ENCODE measurements around the gene BIVM. TPM values are rescaled to one million over a fixed set of nuclear protein-coding genes. Genes with fewer than 3 reads are reported as not detected.

The BIVM gene
- total RNA-seq, 3 donors from 2014 or later = 15.2 to 29.6 (median 27.2) TPM

DNA sequence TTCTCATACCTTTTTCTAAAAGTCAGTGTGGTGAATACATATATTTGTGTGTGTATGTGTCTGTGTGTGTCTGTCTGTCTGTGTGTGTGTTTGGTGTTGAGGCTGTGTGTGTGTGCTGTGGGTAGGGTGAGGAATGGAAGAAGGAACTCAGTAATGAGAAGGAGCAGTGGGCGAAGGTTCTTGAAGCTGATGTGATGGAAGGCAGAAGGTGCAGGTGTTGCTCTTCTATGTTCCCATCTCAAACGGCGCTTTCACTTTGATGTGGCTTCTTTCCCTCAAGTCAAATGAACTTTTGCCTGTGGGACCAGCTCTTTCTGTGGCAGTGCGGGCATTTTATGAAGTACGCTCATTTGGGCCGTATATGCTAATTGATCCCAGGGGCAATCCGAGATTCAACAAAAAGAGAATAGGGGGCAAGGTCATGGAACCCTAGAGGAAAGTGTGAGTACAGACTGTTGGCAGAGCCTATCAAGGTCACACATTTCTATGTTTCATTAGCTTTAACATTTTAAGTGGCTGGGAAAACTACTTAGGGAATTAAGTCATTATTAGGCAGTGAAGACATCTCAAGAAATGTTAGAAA is 15.2 kb downstream of the BIVM start:
- Histone ChIP-seq H3K36me3 (no peaks in the 10 kb centered on the region), H3K27me3 (no peaks in the 10 kb centered on the region), H3K27ac (no peak overlapping the region), H3K4me3 (no peak overlapping the region), H3K4me1 (no peaks in the 10 kb centered on the region), H3K9me3 (peaks cover 5 to 10% of the 10 kb centered on the region in 2 donors)
- intact Hi-C loops (cut with DNase I; ENCODE audit: low total_unique reads) = no loop called here
- TF ChIP-seq POLR2A (IDR thresholded peaks at IDR 0.05) (no peak), CTCF (IDR thresholded peaks at IDR 0.05) (no peak), POLR2AphosphoS5 (IDR thresholded peaks at IDR 0.05) (no peak)
- DNase-seq (ENCODE audit: low spot score in 2 of 2) = no peak

DNA sequence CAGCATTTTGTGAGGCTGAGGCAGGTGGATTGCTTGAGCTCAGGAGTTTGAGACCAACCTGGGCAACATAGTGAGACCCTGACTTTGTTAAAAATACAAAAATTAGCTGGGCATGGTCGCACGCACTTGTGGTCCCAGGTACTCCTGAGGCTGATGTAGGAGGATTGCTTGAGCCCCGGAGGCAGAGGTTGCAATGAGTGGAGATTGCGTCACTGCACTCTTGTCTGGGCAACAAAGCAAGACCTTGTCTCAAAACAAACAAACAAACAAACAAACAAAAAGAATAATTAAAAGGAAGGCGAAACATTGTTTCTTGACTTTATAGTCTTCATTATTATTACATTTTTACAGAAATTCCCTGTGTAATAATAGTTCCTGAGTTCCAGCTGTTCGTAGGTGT is 15.9 kb downstream of the BIVM start:
- TF ChIP-seq POLR2AphosphoS5 (IDR thresholded peaks at IDR 0.05) (no peak), CTCF (IDR thresholded peaks at IDR 0.05) (no peak), POLR2A (IDR thresholded peaks at IDR 0.05) (no peak)
- Histone ChIP-seq H3K27me3 (no peaks in the 10 kb centered on the region), H3K4me1 (no peaks in the 10 kb centered on the region), H3K4me3 (no peak overlapping the region), H3K9me3 (peaks cover 5 to 10% of the 10 kb centered on the region in 2 donors), H3K27ac (no peak overlapping the region), H3K36me3 (no peaks in the 10 kb centered on the region)
- intact Hi-C loops (cut with DNase I; ENCODE audit: low total_unique reads) = no loop called here
- no peak for DNase-seq (ENCODE audit: low spot score in 2 of 2)

GRCh38 chr13:102815788-102816187 is 16.9 kb downstream of the BIVM start:
- no peak overlapping the region for H3K4me3 ChIP-seq
- H3K4me1 ChIP-seq = no peaks in the 10 kb centered on the region
- TF ChIP-seq POLR2AphosphoS5 (IDR thresholded peaks at IDR 0.05) (no peak), CTCF (IDR thresholded peaks at IDR 0.05) (no peak), POLR2A (IDR thresholded peaks at IDR 0.05) (no peak)
- no peak for DNase-seq (ENCODE audit: low spot score in 2 of 2)
- peaks cover 5 to 7% of the 10 kb centered on the region in 2 donors for H3K9me3 ChIP-seq
- H3K36me3 ChIP-seq = peaks cover 4% of the 10 kb centered on the region
- no peak overlapping the region for H3K27ac ChIP-seq
- H3K27me3 ChIP-seq = no peaks in the 10 kb centered on the region
- intact Hi-C loops (cut with DNase I; ENCODE audit: low total_unique reads) = no loop called here

- Histone ChIP-seq H3K4me3 (no peak overlapping the region), H3K9me3 (peaks cover 0 to under 1% of the 10 kb centered on the region in 2 donors), H3K27me3 (no peaks in the 10 kb centered on the region), H3K27ac (no peak overlapping the region), H3K4me1 (no peaks in the 10 kb centered on the region), H3K36me3 (peaks cover 4% of the 10 kb centered on the region)
- TF ChIP-seq POLR2A (IDR thresholded peaks at IDR 0.05) = no peak
- intact Hi-C loops (cut with DNase I; ENCODE audit: low total_unique reads) = no loop called here
- DNase-seq (ENCODE audit: low spot score in 2 of 2) = no peak
These were observed 17.8 kb downstream of the BIVM start for GRCh38 chr13:102816708-102817107.

DNA sequence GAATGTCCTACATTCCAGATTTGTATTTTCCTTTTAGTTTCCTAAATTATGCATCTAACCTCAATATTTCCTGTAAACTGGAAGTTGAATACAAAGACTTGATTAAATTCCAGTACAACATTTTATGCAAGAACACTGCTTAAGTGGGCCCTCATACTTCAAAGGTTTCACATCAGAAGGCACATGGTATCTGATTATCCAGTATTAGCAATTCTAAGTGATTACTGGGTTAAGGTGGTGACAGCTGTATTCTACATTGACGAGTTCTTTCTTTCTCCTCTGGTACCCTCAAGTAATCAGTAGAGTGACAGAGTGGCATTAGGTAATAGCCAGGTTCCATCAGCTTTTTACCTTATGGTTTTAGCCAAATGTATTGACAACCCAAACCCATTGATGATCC is 18.3 kb downstream of the BIVM start:
- intact Hi-C loops (cut with DNase I; ENCODE audit: low total_unique reads) = no loop called here

More for the DNA sequence above, 18.3 kb downstream of the BIVM start:
- DNase-seq (ENCODE audit: low spot score in 2 of 2) = no peak
- H3K27me3 ChIP-seq = no peaks in the 10 kb centered on the region
- H3K36me3 ChIP-seq = peaks cover 4% of the 10 kb centered on the region
- H3K27ac ChIP-seq = no peak overlapping the region
- H3K4me3 ChIP-seq = no peak overlapping the region
- no peaks in the 10 kb centered on the region for H3K9me3 ChIP-seq
- H3K4me1 ChIP-seq = no peaks in the 10 kb centered on the region
- no peak for TF ChIP-seq POLR2AphosphoS5 (IDR thresholded peaks at IDR 0.05)
- TF ChIP-seq POLR2A (IDR thresholded peaks at IDR 0.05) = no peak
- no peak for TF ChIP-seq CTCF (IDR thresholded peaks at IDR 0.05)

All from breast epithelium (tissue), 4 donors.